ENCODE data around the gene ZDHHC24. TPM values are rescaled to one million over a fixed set of nuclear protein-coding genes. Genes with fewer than 3 reads are reported as not detected.
"Not testable (repeated sequence)": the region's sequence is repeated elsewhere in the genome, so short reads cannot be mapped to it uniquely, and the experiment has no call there.

ZDHHC24 gene
- total and polyA plus RNA-seq, 5 donors: 6.3 to 7.8 (median 7.3) TPM

GRCh38 chr11:66585447-66585846, 39.6 kb upstream of the ZDHHC24 start:
- DNase-seq; intact Hi-C loops (cut with DNase I); H3K4me3 ChIP-seq (ENCODE audit: low read length); H3K9me3 ChIP-seq (ENCODE audit: control insufficient read depth, low read length); ATAC-seq; H3K27ac ChIP-seq (ENCODE audit: low read length); H3K27me3 ChIP-seq (ENCODE audit: control insufficient read depth, insufficient read depth); H3K4me1 ChIP-seq (ENCODE audit: control insufficient read depth, insufficient read depth, low read length): not testable (repeated sequence)
- WGBS: 88% methylated on average over 1 of the region's 1 CpG

DNA sequence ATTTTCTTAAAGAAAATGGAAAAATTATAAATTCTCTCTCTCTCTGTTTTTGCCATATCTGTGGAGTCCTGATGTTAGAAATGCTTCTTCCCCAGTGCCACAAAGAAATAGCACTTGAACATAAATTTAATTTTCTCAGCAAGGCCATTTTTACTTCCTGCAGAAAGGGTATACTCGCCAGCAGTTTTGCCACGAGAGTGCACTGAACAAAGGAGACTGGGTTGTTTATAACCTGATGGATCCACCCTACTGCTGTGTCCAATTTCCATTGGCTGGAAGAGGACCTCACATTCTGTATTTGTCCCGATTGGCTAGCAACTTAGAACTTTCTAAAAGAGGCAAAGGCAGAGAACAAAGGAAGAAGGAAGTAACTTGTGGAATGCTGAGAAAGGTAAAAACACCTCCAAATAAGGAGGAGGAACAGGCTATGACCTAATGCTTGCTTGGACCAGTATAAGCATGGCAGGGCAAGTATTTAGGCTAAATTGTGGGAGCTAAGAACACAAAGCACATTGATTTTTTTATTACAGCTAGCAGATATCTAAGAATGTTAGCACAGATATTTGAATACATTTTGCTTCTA, 36.8 kb upstream of the ZDHHC24 start:
- DNase-seq; H3K4me1 ChIP-seq (ENCODE audit: control insufficient read depth, insufficient read depth, low read length); intact Hi-C loops (cut with DNase I); H3K4me3 ChIP-seq (ENCODE audit: low read length); H3K9me3 ChIP-seq (ENCODE audit: control insufficient read depth, low read length); ATAC-seq; H3K27me3 ChIP-seq (ENCODE audit: control insufficient read depth, insufficient read depth); H3K27ac ChIP-seq (ENCODE audit: low read length): not testable (repeated sequence)
- 87% methylated on average over 3 of the region's 3 CpGs for WGBS

DNA sequence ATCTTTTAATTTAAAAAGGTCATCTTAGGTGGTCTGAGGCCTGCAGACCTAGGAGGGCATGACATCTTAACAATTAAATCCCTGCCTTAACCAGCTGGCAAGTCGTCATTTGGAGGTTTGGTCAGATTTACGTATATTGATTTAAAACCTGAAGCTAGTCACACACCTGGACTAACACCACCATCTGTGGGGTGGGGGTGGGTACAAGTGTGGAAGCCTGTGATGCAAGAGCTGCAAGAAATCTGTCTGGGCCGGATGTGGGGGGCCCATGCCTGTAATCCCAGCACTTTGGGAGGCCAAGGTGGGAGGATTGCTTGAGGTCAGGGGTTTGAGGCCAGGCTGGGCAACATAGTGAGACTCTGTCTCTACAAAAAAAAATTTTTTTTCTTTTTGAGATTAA, 35.4 kb upstream of the ZDHHC24 start:
- Histone ChIP-seq H3K4me3 (ENCODE audit: low read length) (no peak overlapping the region), H3K9me3 (ENCODE audit: control insufficient read depth, low read length) (no peaks in the 10 kb centered on the region), H3K27ac (ENCODE audit: low read length) (no peak overlapping the region), H3K27me3 (ENCODE audit: control insufficient read depth, insufficient read depth) (no peaks in the 10 kb centered on the region), H3K4me1 (ENCODE audit: control insufficient read depth, insufficient read depth, low read length) (no peaks in the 10 kb centered on the region)
- no peak for ATAC-seq
- 80% methylated on average over 3 of the region's 3 CpGs for WGBS
- peak in 1 of 3 donors; percentile 17 for DNase-seq
- intact Hi-C loops (cut with DNase I): no loop called here

GRCh38 chr11:66580803-66581202, 35.0 kb upstream of the ZDHHC24 start:
- WGBS: 64% methylated on average over 5 of the region's 5 CpGs
- ATAC-seq (no peak), DNase-seq (peak in 1 of 3 donors; percentile 31)
- H3K27me3 ChIP-seq (ENCODE audit: control insufficient read depth, insufficient read depth): no peaks in the 10 kb centered on the region
- H3K4me3 ChIP-seq (ENCODE audit: low read length): no peak overlapping the region
- no peak overlapping the region for H3K27ac ChIP-seq (ENCODE audit: low read length)
- intact Hi-C loops (cut with DNase I): no loop called here
- no peaks in the 10 kb centered on the region for H3K9me3 ChIP-seq (ENCODE audit: control insufficient read depth, low read length)
- H3K4me1 ChIP-seq (ENCODE audit: control insufficient read depth, insufficient read depth, low read length): no peaks in the 10 kb centered on the region

GRCh38 chr11:66579017-66579606, 33.3 kb upstream of the ZDHHC24 start:
- peak; percentile 92 to 96 for ATAC-seq
- Histone ChIP-seq H3K27ac (ENCODE audit: low read length) (no peak overlapping the region), H3K4me1 (ENCODE audit: control insufficient read depth, insufficient read depth, low read length) (no peaks in the 10 kb centered on the region), H3K9me3 (ENCODE audit: control insufficient read depth, low read length) (no peaks in the 10 kb centered on the region), H3K27me3 (ENCODE audit: control insufficient read depth, insufficient read depth) (no peaks in the 10 kb centered on the region), H3K4me3 (ENCODE audit: low read length) (no peak overlapping the region)
- WGBS: 13% methylated on average over 25 of the region's 25 CpGs
- intact Hi-C loops (cut with DNase I): loop anchor here (1.0 to 10.0 kb wide), 6 partner anchors 98 to 256 kb away; partner anchors contain the start of gene RBM4B (in 1 of the 4)
- peak; percentile 87 to 94 (median 92) for DNase-seq

GRCh38 chr11:66570850-66571180, 25.0 kb upstream of the ZDHHC24 start:
- 74% methylated on average over 2 of the region's 2 CpGs for WGBS
- H3K9me3 ChIP-seq (ENCODE audit: control insufficient read depth, low read length): no peaks in the 10 kb centered on the region
- ATAC-seq (no peak), DNase-seq (no peak)
- no peak overlapping the region for H3K4me3 ChIP-seq (ENCODE audit: low read length)
- intact Hi-C loops (cut with DNase I): loop anchor here in 2 of 4 donors (10.0 kb wide), 1 partner anchor 264 kb away; no protein-coding TSS in a partner anchor
- no peak overlapping the region for H3K27ac ChIP-seq (ENCODE audit: low read length)
- H3K4me1 ChIP-seq (ENCODE audit: control insufficient read depth, insufficient read depth, low read length): no peaks in the 10 kb centered on the region
- H3K27me3 ChIP-seq (ENCODE audit: control insufficient read depth, insufficient read depth): no peaks in the 10 kb centered on the region

DNA sequence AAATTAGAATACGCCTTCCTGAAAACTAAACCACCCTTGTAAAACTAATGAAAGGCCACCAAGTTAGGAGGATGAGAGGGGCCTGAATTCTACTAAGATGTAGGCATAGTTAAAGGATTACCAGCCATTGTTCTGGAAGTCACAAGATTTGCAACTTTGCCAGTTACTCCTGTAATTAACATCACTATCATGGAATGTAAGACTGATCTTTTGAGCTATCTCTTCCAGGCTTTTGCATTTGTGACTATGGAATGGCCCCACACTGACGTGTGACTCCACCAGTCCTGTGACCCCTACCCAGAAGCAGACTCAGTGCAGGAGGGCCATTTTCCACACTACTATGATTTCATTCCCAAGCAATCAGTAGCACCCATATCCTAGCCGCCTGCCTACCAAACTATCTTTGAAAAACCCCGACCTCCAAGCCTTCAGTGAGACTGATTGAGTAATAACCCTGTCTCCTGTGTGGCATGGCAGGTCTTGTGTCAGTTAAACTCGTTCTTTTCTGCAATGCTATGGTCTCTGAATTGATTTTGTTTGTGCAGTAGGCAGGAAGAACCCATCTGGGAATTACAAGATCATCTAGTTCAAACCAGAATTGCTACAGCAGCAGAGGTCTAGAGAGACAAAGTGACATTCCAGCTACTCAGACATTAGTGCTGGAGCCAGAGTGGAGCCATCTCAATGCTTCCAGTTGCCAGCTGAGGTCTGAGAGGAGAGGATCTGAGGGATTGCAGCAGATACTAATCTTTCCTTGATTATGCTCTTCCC, 24.4 kb upstream of the ZDHHC24 start:
- Histone ChIP-seq H3K27me3 (ENCODE audit: control insufficient read depth, insufficient read depth) (no peaks in the 10 kb centered on the region), H3K4me3 (ENCODE audit: low read length) (no peak overlapping the region), H3K27ac (ENCODE audit: low read length) (no peak overlapping the region), H3K4me1 (ENCODE audit: control insufficient read depth, insufficient read depth, low read length) (no peaks in the 10 kb centered on the region), H3K9me3 (ENCODE audit: control insufficient read depth, low read length) (no peaks in the 10 kb centered on the region)
- no peak for ATAC-seq
- DNase-seq: no peak
- WGBS: 53% methylated on average over 5 of the region's 5 CpGs
- intact Hi-C loops (cut with DNase I): loop anchor here in 2 of 4 donors (10.0 kb wide), 1 partner anchor 265 kb away; no protein-coding TSS in a partner anchor

GRCh38 chr11:66569076-66569475, 23.2 kb upstream of the ZDHHC24 start:
- H3K9me3 ChIP-seq (ENCODE audit: control insufficient read depth, low read length): no peaks in the 10 kb centered on the region
- intact Hi-C loops (cut with DNase I): no loop called here
- H3K4me1 ChIP-seq (ENCODE audit: control insufficient read depth, insufficient read depth, low read length): no peaks in the 10 kb centered on the region
- H3K27me3 ChIP-seq (ENCODE audit: control insufficient read depth, insufficient read depth): no peaks in the 10 kb centered on the region
- no peak overlapping the region for H3K4me3 ChIP-seq (ENCODE audit: low read length)
- no peak overlapping the region for H3K27ac ChIP-seq (ENCODE audit: low read length)
- DNase-seq (no peak), ATAC-seq (no peak)
- 76% methylated on average over 7 of the region's 7 CpGs for WGBS

DNA sequence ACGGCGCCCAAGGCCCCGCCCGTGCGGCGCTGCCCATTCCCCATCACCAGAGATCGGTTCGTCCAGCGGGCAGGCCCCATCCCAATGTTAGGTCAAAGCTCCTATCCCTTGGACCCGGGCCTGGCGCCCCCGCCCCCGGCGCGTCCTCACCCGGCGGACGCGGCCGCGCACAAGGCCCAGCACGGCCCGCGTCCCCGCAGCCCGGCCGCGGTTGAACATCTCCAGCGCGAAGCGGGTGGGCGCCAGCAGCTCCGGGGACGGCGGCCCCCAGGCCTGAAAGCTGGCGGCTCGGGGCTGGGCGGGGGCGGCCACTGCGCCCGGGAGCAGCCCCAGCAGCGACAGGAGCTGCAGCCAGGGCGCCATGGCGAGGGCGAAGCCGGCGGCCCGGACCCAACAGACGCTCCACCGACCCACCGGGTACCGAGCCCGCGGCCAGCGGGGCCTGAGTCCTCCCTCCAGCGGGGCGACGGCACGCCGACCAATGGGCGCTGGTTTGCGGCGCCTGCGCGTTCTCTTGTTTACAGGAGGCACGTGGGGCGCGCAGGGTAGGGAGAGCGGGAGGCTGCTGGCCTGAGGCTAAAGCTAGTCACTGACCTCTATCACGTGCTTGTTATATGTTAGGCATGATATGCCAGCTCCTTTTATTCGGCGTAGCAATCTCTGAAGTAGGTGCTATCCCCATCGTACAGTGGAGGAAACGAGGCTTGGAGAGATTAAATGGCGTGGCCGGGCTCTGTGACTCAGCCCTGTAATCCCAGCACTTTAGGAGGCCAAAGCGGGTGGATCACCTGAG, 22.5 kb upstream of the ZDHHC24 start, which contains the start of gene CTSF:
TSS of gene CTSF (minus strand) at position 483 of the 793 bp plus-strand sequence. CDS start at position 363, 120 bp downstream.
- no peaks in the 10 kb centered on the region for H3K4me1 ChIP-seq (ENCODE audit: control insufficient read depth, insufficient read depth, low read length)
- intact Hi-C loops (cut with DNase I): no loop called here
- H3K27me3 ChIP-seq (ENCODE audit: control insufficient read depth, insufficient read depth): no peaks in the 10 kb centered on the region
- no peaks in the 10 kb centered on the region for H3K9me3 ChIP-seq (ENCODE audit: control insufficient read depth, low read length)
- WGBS: 2% methylated on average over 77 of the region's 77 CpGs
- ATAC-seq: peak; percentile 96
- H3K27ac ChIP-seq (ENCODE audit: low read length): no peak within 1 kb of the TSS
- H3K4me3 ChIP-seq (ENCODE audit: low read length): peak within 1 kb of the TSS; percentile 61
- peak; percentile 89 to 96 (median 96) for DNase-seq

- intact Hi-C loops (cut with DNase I): no loop called here
- no peaks in the 10 kb centered on the region for H3K9me3 ChIP-seq (ENCODE audit: control insufficient read depth, low read length)
- H3K4me3 ChIP-seq (ENCODE audit: low read length): peak overlapping the region; percentile 61
- H3K27me3 ChIP-seq (ENCODE audit: control insufficient read depth, insufficient read depth): no peaks in the 10 kb centered on the region
- ATAC-seq (no peak), DNase-seq (no peak)
- H3K4me1 ChIP-seq (ENCODE audit: control insufficient read depth, insufficient read depth, low read length): no peaks in the 10 kb centered on the region
- 54% methylated on average over 15 of the region's 15 CpGs for WGBS
- H3K27ac ChIP-seq (ENCODE audit: low read length): no peak overlapping the region
Observed at GRCh38 chr11:66567787-66568123, 21.9 kb upstream of the ZDHHC24 start.
